K562 (cell line): Measurements from ENCODE around the gene BIVM. TPM values are rescaled to one million over a fixed set of nuclear protein-coding genes. Genes with fewer than 3 reads are reported as not detected.
A peak's percentile ranks its signal among the peaks of the same experiment; 100 is the strongest.

Source experiments
- BRD4 ChIP-seq: fragments of 200-600 bp; sonication (generic); IDR thresholded peaks from 2 replicates; pipeline ENCODE4 v1.6.1; 2017; ENCODE audit warnings: inconsistent platforms
- CHD4 ChIP-seq: fragments of 200-600 bp; sonication (generic); IDR thresholded peaks from 3 replicates; pipeline ENCODE4 v1.6.1; 2012; ENCODE audit warnings: low read depth, mild to moderate bottlenecking, mixed read lengths, low read length, inconsistent platforms; ENCODE audit not compliant: insufficient read depth, insufficient replicate concordance, poor library complexity, severe bottlenecking
- CREB1 ChIP-seq, 2 experiments: sonication (generic) in 1 of 2; formaldehyde crosslinking in 1 of 2; IDR thresholded peaks; 2 replicates each; pipeline versions ENCODE4 v1.6.1 to v1.8.0; 2012 to 2022; ENCODE audit warnings: inconsistent platforms in 1 of 2, mild to moderate bottlenecking in 1 of 2, missing genetic modification reagents in 1 of 2, moderate library complexity in 1 of 2
- E2F6 ChIP-seq, 2 experiments: IDR thresholded peaks; 2 replicates each; pipeline ENCODE4 v1.6.1; 2011; ENCODE audit warnings: borderline replicate concordance in 1 of 2, control low read depth in 1 of 2, low read depth in 1 of 2, low read length in 1 of 2, mild to moderate bottlenecking in 1 of 2, mixed read lengths in 1 of 2, moderate library complexity in 1 of 2; ENCODE audit not compliant: insufficient read depth in 1 of 2, insufficient read length in 1 of 2, poor library complexity in 1 of 2, severe bottlenecking in 1 of 2; ENCODE audit errors: extremely low read depth in 1 of 2
- HDAC2 ChIP-seq: fragments of 450-650 bp; IDR thresholded peaks from 2 replicates; pipeline ENCODE4 v1.6.1; 2016; ENCODE audit warnings: mild to moderate bottlenecking
- HIVEP1 ChIP-seq: fragments of 250-450 bp; sonication (Bioruptor Pico); IDR thresholded peaks from 2 replicates; pipeline ENCODE4 v1.4.0; 2020; ENCODE audit warnings: mild to moderate bottlenecking
- HMGN3 ChIP-seq: IDR thresholded peaks from 2 replicates; pipeline ENCODE4 v1.6.1; 2011; ENCODE audit warnings: borderline replicate concordance, low read depth, mild to moderate bottlenecking, mixed read lengths, low read length; ENCODE audit not compliant: insufficient read length; ENCODE audit errors: extremely low read depth
- KDM1A ChIP-seq, 2 experiments: fragments of 450-650 bp; IDR thresholded peaks; 2 replicates each; pipeline ENCODE4 v1.6.1; 2016; ENCODE audit warnings: mild to moderate bottlenecking in 2 of 2
- MAZ ChIP-seq, 2 experiments: fragments of 450-650 bp in 1 of 2; sonication (generic) in 1 of 2; formaldehyde crosslinking; IDR thresholded peaks in 1 of 2; conservative IDR thresholded peaks in 1 of 2; 2 replicates each; pipeline versions ENCODE4 v1.4.0 to v1.5.0; 2020; ENCODE audit warnings: mild to moderate bottlenecking in 1 of 2, missing genetic modification reagents in 1 of 2
- NCOA1 ChIP-seq: fragments of 450-650 bp; IDR thresholded peaks from 2 replicates; pipeline ENCODE4 v1.6.1; 2016; ENCODE audit warnings: low read depth
- NELFE ChIP-seq: IDR thresholded peaks from 2 replicates; pipeline ENCODE4 v1.6.1; 2011; ENCODE audit warnings: mild to moderate bottlenecking; ENCODE audit not compliant: insufficient read depth, insufficient read length
- NR2C2 ChIP-seq, 2 experiments: fragments of 200-800 bp in 1 of 2; sonication (Bioruptor generic) in 1 of 2; sonication (generic) in 1 of 2; formaldehyde crosslinking in 1 of 2; IDR thresholded peaks; 2 replicates each; pipeline versions ENCODE4 v1.6.1 to v1.8.0; 2016 to 2022; ENCODE audit warnings: mild to moderate bottlenecking in 1 of 2, missing compliant biosample characterization in 1 of 2, missing genetic modification characterization in 1 of 2, missing genetic modification reagents in 1 of 2
- NRF1 ChIP-seq, 2 experiments: fragments of 450-650 bp; IDR thresholded peaks in 1 of 2; conservative IDR thresholded peaks in 1 of 2; 2 replicates each; pipeline ENCODE4 v1.6.1; 2014; ENCODE audit warnings: mild to moderate bottlenecking in 2 of 2
- POLR2AphosphoS2 ChIP-seq: IDR thresholded peaks from 2 replicates; pipeline ENCODE4 v1.6.1; 2012; ENCODE audit warnings: low read length, improper control_type of control experiment
- STAT5A ChIP-seq: IDR thresholded peaks from 2 replicates; pipeline ENCODE4 v1.6.1; 2012; ENCODE audit warnings: low read length, inconsistent platforms, borderline replicate concordance
- TCFL5 ChIP-seq: fragments of 250-450 bp; sonication (Bioruptor Pico); conservative IDR thresholded peaks from 2 replicates; pipeline ENCODE4 v1.6.1; 2021; ENCODE audit warnings: mild to moderate bottlenecking, moderate library complexity, matching md5 sums
- polyA plus RNA-seq, 8 experiments: library from polyadenylated mRNA; depleted of rRNA in 4 of 8; stranded (reverse) in 5 of 8; unstranded in 3 of 8; fragments of >200 nt; fragmentation: Nextera tagmentation in 2 of 8; fragmentation: Illumina TruSeq in 1 of 8; extraction: Ambion mirVana in 2 of 8; extraction: Trizol in 1 of 8; gene quantifications; 2 replicates each; pipeline versions ENCODE4 v1.2.1 to v1.2.3, GENCODE V29; 2011 to 2014; ENCODE audit warnings: inconsistent platforms in 1 of 8, missing spikeins in 1 of 8
- total RNA-seq, 7 experiments: library from RNA; depleted of rRNA in 6 of 7; stranded (reverse); fragments of >200 nt in 6 of 7; fragmentation: Illumina TruSeq in 2 of 7; extraction: Trizol in 2 of 7; gene quantifications; 2 replicates each; pipeline versions ENCODE4 v1.2.1 to v1.2.3, GENCODE V29; 2011 to 2021; ENCODE audit warnings: low replicate concordance in 1 of 7
- TF ChIP-seq, protein P1 (sequence below), 2 experiments: fragments of 450-650 bp; IDR thresholded peaks; 2 replicates each; pipeline ENCODE4 v1.6.1; 2016
- TF ChIP-seq, protein P2 (sequence below): sonication (generic); formaldehyde crosslinking; IDR thresholded peaks from 2 replicates; pipeline ENCODE4 v1.8.0; 2022; ENCODE audit warnings: mild to moderate bottlenecking, missing genetic modification reagents

The BIVM gene
- total and polyA plus RNA-seq, 9 of the 15 experiments (the other 6 are each of a cell fraction or from before 2014, with no cell fraction given): 3.6 to 23.1 (median 16.8) TPM

- peak; percentile 10 for TF ChIP-seq HMGN3
- no peak for TF ChIP-seq MAZ (CRISPR knock-in tag; conservative IDR thresholded peaks at IDR 0.05 in 1 of 2, IDR thresholded peaks at IDR 0.05 in 1 of 2)
- TF ChIP-seq CREB1 (IDR thresholded peaks at IDR 0.05): peak; percentile 87
- TF ChIP-seq CREB1 (CRISPR knock-in tag; IDR thresholded peaks at IDR 0.05): peak; percentile 80
- no peak for TF ChIP-seq NCOA1
- no peak for TF ChIP-seq POLR2AphosphoS2
- peak in 1 of 2 experiments; percentile 9 for TF ChIP-seq E2F6 (IDR thresholded peaks at IDR 0.05; ENCODE audit: borderline replicate concordance in 1 of 2, extremely low read depth in 1 of 2, insufficient read depth in 1 of 2, insufficient read length in 1 of 2, low read depth in 1 of 2, low read length in 1 of 2, poor library complexity in 1 of 2, severe bottlenecking in 1 of 2)
- no peak for TF ChIP-seq CHD4
- 0 out of 2 replicates have a peak, but pooled peaks have one; percentile 37 for TF ChIP-seq BRD4
- TF ChIP-seq, protein P1, sequence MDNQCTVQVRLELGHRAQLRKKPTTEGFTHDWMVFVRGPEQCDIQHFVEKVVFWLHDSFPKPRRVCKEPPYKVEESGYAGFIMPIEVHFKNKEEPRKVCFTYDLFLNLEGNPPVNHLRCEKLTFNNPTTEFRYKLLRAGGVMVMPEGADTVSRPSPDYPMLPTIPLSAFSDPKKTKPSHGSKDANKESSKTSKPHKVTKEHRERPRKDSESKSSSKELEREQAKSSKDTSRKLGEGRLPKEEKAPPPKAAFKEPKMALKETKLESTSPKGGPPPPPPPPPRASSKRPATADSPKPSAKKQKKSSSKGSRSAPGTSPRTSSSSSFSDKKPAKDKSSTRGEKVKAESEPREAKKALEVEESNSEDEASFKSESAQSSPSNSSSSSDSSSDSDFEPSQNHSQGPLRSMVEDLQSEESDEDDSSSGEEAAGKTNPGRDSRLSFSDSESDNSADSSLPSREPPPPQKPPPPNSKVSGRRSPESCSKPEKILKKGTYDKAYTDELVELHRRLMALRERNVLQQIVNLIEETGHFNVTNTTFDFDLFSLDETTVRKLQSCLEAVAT (IDR thresholded peaks at IDR 0.05): no peak
- TF ChIP-seq HDAC2: peak; percentile 21; the same call in 1 of the 2 replicates
- TF ChIP-seq TCFL5 (CRISPR knock-in tag): no peak
- TF ChIP-seq KDM1A (IDR thresholded peaks at IDR 0.05): peak in 1 of 2 experiments; percentile 29; a peak in 1 of 4 replicates
- no peak for TF ChIP-seq NELFE
- no peak for TF ChIP-seq STAT5A
- TF ChIP-seq, protein P2, sequence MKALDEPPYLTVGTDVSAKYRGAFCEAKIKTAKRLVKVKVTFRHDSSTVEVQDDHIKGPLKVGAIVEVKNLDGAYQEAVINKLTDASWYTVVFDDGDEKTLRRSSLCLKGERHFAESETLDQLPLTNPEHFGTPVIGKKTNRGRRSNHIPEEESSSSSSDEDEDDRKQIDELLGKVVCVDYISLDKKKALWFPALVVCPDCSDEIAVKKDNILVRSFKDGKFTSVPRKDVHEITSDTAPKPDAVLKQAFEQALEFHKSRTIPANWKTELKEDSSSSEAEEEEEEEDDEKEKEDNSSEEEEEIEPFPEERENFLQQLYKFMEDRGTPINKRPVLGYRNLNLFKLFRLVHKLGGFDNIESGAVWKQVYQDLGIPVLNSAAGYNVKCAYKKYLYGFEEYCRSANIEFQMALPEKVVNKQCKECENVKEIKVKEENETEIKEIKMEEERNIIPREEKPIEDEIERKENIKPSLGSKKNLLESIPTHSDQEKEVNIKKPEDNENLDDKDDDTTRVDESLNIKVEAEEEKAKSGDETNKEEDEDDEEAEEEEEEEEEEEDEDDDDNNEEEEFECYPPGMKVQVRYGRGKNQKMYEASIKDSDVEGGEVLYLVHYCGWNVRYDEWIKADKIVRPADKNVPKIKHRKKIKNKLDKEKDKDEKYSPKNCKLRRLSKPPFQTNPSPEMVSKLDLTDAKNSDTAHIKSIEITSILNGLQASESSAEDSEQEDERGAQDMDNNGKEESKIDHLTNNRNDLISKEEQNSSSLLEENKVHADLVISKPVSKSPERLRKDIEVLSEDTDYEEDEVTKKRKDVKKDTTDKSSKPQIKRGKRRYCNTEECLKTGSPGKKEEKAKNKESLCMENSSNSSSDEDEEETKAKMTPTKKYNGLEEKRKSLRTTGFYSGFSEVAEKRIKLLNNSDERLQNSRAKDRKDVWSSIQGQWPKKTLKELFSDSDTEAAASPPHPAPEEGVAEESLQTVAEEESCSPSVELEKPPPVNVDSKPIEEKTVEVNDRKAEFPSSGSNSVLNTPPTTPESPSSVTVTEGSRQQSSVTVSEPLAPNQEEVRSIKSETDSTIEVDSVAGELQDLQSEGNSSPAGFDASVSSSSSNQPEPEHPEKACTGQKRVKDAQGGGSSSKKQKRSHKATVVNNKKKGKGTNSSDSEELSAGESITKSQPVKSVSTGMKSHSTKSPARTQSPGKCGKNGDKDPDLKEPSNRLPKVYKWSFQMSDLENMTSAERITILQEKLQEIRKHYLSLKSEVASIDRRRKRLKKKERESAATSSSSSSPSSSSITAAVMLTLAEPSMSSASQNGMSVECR (CRISPR knock-in tag): no peak; the same call in 1 of the 2 replicates
- peak; percentile 38 to 62; a peak in 3 of 4 replicates for TF ChIP-seq NRF1 (conservative IDR thresholded peaks at IDR 0.05 in 1 of 2, IDR thresholded peaks at IDR 0.05 in 1 of 2)
- no peak for TF ChIP-seq NR2C2 (CRISPR knock-in tag; IDR thresholded peaks at IDR 0.05)
- TF ChIP-seq NR2C2 (tag; IDR thresholded peaks at IDR 0.05): peak; percentile 43; the same call in 1 of the 2 replicates
- TF ChIP-seq HIVEP1: no peak
Measured at GRCh38 chr13:102798581-102799425, at the start of gene BIVM, which contains the start of gene POGLUT2 (continued).
